RWPE2 (cell line): ENCODE measurements around the gene EEIG1.

Experiments
- ATAC-seq: fragments of 200-7000 bp; cut with Tn5 transposase; 3 replicates; pipeline ENCODE4 v1.9.1; 2021; ENCODE audit warnings: low read depth
- DNase-seq: peaks from one replicate; pipeline ENCODE4 v3.0.0-alpha.2; 2020; ENCODE audit warnings: low spot score
- H3K27ac ChIP-seq: fragments of 450-650 bp; 2 replicates; pipeline ENCODE4 v1.5.1; 2017; ENCODE audit warnings: mild to moderate bottlenecking; ENCODE audit not compliant: poor library complexity, severe bottlenecking
- H3K27me3 ChIP-seq: fragments of 250-450 bp; sonication (Bioruptor Pico); 2 replicates; pipeline ENCODE4 v1.5.1; 2021; ENCODE audit warnings: mild to moderate bottlenecking, moderate library complexity; ENCODE audit not compliant: insufficient read depth, poor library complexity, severe bottlenecking
- H3K36me3 ChIP-seq: fragments of 250-450 bp; sonication (Bioruptor Pico); 2 replicates; pipeline ENCODE4 v1.5.1; 2020; ENCODE audit warnings: low read depth, mild to moderate bottlenecking, moderate library complexity
- H3K4me1 ChIP-seq: fragments of 250-450 bp; sonication (Bioruptor Pico); 2 replicates; pipeline ENCODE4 v1.5.1; 2021; ENCODE audit warnings: mild to moderate bottlenecking, moderate library complexity; ENCODE audit not compliant: insufficient read depth, poor library complexity, severe bottlenecking
- H3K4me3 ChIP-seq: fragments of 250-450 bp; sonication (Bioruptor Pico); 2 replicates; pipeline ENCODE4 v1.5.1; 2021; ENCODE audit warnings: mild to moderate bottlenecking, moderate library complexity; ENCODE audit not compliant: severe bottlenecking
- H3K9me3 ChIP-seq: fragments of 250-450 bp; sonication (Bioruptor Pico); 2 replicates; pipeline ENCODE4 v1.5.1; 2021; ENCODE audit warnings: mild to moderate bottlenecking, moderate library complexity; ENCODE audit not compliant: severe bottlenecking
- TF ChIP-seq, protein P1 (sequence below): fragments of 450-650 bp; IDR thresholded peaks from one replicate; pipeline ENCODE4 v1.5.1; 2017; ENCODE audit warnings: mild to moderate bottlenecking, moderate library complexity; ENCODE audit not compliant: poor library complexity, severe bottlenecking

EEIG1 gene

DNA sequence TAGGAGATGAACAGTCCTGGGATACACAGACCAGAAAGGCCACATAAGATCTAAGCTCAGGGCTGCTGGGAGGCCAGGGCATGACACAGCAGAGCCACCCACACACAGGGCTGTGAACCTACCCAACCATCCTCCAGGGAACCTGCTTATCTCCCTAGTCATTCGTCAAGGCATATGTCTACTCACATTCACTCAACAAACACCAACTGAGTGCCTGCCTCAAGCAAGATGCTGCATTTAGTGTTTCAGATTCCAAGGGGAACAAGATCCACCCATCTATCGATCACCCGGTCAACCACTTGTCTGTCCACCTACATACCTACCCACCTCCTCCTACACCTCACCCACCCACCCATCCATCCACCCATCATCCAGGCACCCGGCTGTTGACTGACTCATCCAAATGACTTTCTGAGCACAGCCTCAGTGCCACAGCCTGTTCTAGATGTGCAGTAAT, 45.0 kb downstream of the EEIG1 start:
- ATAC-seq (no peak), DNase-seq (no peak)
- Histone ChIP-seq H3K27ac (no peak overlapping the region), H3K27me3 (no peaks in the 10 kb centered on the region), H3K4me1 (peaks cover 13% of the 10 kb centered on the region), H3K36me3 (no peaks in the 10 kb centered on the region), H3K9me3 (no peaks in the 10 kb centered on the region), H3K4me3 (no peak overlapping the region)
- TF ChIP-seq, protein P1, sequence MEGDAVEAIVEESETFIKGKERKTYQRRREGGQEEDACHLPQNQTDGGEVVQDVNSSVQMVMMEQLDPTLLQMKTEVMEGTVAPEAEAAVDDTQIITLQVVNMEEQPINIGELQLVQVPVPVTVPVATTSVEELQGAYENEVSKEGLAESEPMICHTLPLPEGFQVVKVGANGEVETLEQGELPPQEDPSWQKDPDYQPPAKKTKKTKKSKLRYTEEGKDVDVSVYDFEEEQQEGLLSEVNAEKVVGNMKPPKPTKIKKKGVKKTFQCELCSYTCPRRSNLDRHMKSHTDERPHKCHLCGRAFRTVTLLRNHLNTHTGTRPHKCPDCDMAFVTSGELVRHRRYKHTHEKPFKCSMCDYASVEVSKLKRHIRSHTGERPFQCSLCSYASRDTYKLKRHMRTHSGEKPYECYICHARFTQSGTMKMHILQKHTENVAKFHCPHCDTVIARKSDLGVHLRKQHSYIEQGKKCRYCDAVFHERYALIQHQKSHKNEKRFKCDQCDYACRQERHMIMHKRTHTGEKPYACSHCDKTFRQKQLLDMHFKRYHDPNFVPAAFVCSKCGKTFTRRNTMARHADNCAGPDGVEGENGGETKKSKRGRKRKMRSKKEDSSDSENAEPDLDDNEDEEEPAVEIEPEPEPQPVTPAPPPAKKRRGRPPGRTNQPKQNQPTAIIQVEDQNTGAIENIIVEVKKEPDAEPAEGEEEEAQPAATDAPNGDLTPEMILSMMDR, result no peak

DNA sequence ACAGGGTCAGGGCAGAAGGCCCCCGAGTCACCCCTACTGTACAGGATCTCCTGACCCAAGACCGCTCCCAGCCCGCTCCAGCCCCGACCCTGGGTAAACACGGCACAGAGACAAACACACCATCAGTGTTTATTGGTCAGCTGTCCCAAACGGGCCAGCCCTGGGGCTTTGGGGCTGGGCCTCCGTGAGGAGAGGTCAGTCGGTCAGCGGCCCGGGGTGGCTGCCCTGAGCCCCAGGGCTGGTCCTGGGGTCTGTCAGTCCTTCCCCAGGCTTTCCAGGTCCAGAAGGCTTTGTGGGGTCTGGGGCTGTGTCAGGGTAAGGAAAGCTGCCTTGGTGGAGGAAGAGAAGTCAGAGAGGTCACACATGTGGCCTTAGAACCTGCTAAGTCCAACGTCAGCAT, 45.8 kb downstream of the EEIG1 start:
- ATAC-seq (no peak), DNase-seq (no peak)
- Histone ChIP-seq H3K9me3 (no peaks in the 10 kb centered on the region), H3K4me3 (no peak overlapping the region), H3K36me3 (no peaks in the 10 kb centered on the region), H3K27me3 (no peaks in the 10 kb centered on the region), H3K4me1 (peaks cover 13% of the 10 kb centered on the region), H3K27ac (no peak overlapping the region)
- TF ChIP-seq, protein P1, result no peak

- Histone ChIP-seq H3K9me3 (no peaks in the 10 kb centered on the region), H3K4me3 (no peak overlapping the region), H3K27ac (no peak overlapping the region), H3K36me3 (no peaks in the 10 kb centered on the region), H3K4me1 (peaks cover 13% of the 10 kb centered on the region), H3K27me3 (no peaks in the 10 kb centered on the region)
- no peak for DNase-seq
- no peak for ATAC-seq
- TF ChIP-seq, protein P1, result no peak
These were observed 46.5 kb downstream of the EEIG1 start for GRCh38 chr9:127934248-127934647.

GRCh38 chr9:127931092-127931881, 49.5 kb downstream of the EEIG1 start:
- TF ChIP-seq, protein P1, result no peak
- ATAC-seq, result no peak
- Histone ChIP-seq H3K4me3 (peak overlapping the region; percentile 54), H3K9me3 (no peaks in the 10 kb centered on the region), H3K36me3 (no peaks in the 10 kb centered on the region), H3K4me1 (peaks cover 19% of the 10 kb centered on the region), H3K27ac (peak overlapping the region; percentile 17), H3K27me3 (no peaks in the 10 kb centered on the region)
- DNase-seq, result no peak
